Mesendoderm (in vitro differentiated cells): ENCODE data around the gene PRPF8. TPM values are rescaled to one million over a fixed set of nuclear protein-coding genes. Genes with fewer than 3 reads are reported as not detected.

Experiments
- DNase-seq: peaks from one replicate; pipeline ENCODE4 v3.0.0; 2013
- H2AK5ac ChIP-seq: 2 replicates; pipeline ENCODE4 v1.6.1; 2013; ENCODE audit warnings: low read length, inconsistent platforms
- H2BK120ac ChIP-seq: 2 replicates; pipeline ENCODE4 v1.6.1; 2013; ENCODE audit warnings: low read depth, mild to moderate bottlenecking, low read length, moderate library complexity, mixed read lengths
- H2BK15ac ChIP-seq: replicated peaks from 2 replicates; pipeline ENCODE4 v1.6.1; 2013; ENCODE audit warnings: low read depth, mild to moderate bottlenecking, moderate library complexity
- H2BK5ac ChIP-seq: 2 replicates; pipeline ENCODE4 v1.6.1; 2013; ENCODE audit warnings: low read length, inconsistent platforms
- H3K18ac ChIP-seq: 2 replicates; pipeline ENCODE4 v1.6.1; 2013; ENCODE audit warnings: mild to moderate bottlenecking, low read length, mixed read lengths
- H3K23ac ChIP-seq: one replicate; pipeline ENCODE4 v1.6.1; 2013; ENCODE audit warnings: low read length
- H3K27ac ChIP-seq: 2 replicates; pipeline ENCODE4 v1.5.1; 2013; ENCODE audit warnings: low read depth, mild to moderate bottlenecking, inconsistent platforms, low read length, moderate library complexity
- H3K27me3 ChIP-seq: 2 replicates; pipeline ENCODE4 v1.6.1; 2013; ENCODE audit warnings: low read length, control low read depth, mild to moderate bottlenecking, inconsistent platforms; ENCODE audit not compliant: insufficient read depth, poor library complexity
- H3K36me3 ChIP-seq: 2 replicates; pipeline ENCODE4 v1.6.1; 2013; ENCODE audit warnings: low read length, inconsistent platforms; ENCODE audit not compliant: control insufficient read depth, insufficient read depth
- H3K4ac ChIP-seq: one replicate; pipeline ENCODE4 v1.6.1; 2013; ENCODE audit warnings: low read depth, mild to moderate bottlenecking, low read length, moderate library complexity
- H3K4me1 ChIP-seq: 2 replicates; pipeline ENCODE4 v1.6.1; 2013; ENCODE audit warnings: low read depth, low read length, inconsistent platforms; ENCODE audit not compliant: control insufficient read depth
- H3K4me2 ChIP-seq: 2 replicates; pipeline ENCODE4 v1.6.1; 2013; ENCODE audit warnings: low read length
- H3K4me3 ChIP-seq: 2 replicates; pipeline ENCODE4 v1.5.1; 2013; ENCODE audit warnings: mild to moderate bottlenecking, low read length
- H3K56ac ChIP-seq: one replicate; pipeline ENCODE4 v1.6.1; 2013; ENCODE audit warnings: low read length
- H3K79me1 ChIP-seq: 2 replicates; pipeline ENCODE4 v1.6.1; 2013; ENCODE audit warnings: low read length, inconsistent platforms
- H3K79me2 ChIP-seq: 2 replicates; pipeline ENCODE4 v1.6.1; 2013; ENCODE audit warnings: mild to moderate bottlenecking, low read length; ENCODE audit not compliant: control insufficient read depth, insufficient read depth
- H3K9ac ChIP-seq: 2 replicates; pipeline ENCODE4 v1.6.1; 2013; ENCODE audit warnings: low read length, inconsistent platforms
- H4K5ac ChIP-seq: one replicate; pipeline ENCODE4 v1.6.1; 2013; ENCODE audit warnings: low read length
- H4K8ac ChIP-seq: one replicate; pipeline ENCODE4 v1.6.1; 2013; ENCODE audit warnings: low read depth, mild to moderate bottlenecking, control low read depth, low read length, moderate library complexity
- WGBS: extraction: QIAGEN DNeasy Blood & Tissue Kit; methylation state at CpG from one replicate; pipeline ENCODE4 v1.1.7; 2013; ENCODE audit warnings: low lambda C conversion rate, missing lambda C conversion rate; ENCODE audit not compliant: insufficient coverage; ENCODE audit errors: extremely low coverage; 5-methylcytosine and 5-hydroxymethylcytosine counted together
- small RNA-seq: library from polyadenylated mRNA; stranded (forward); fragments of <200 nt; extraction: miRNeasy Mini kit (QIAGEN cat#:217004); gene quantifications from one replicate; pipeline ENCODE3, GENCODE V24; 2013; ENCODE audit not compliant: insufficient read depth

The PRPF8 gene

DNA sequence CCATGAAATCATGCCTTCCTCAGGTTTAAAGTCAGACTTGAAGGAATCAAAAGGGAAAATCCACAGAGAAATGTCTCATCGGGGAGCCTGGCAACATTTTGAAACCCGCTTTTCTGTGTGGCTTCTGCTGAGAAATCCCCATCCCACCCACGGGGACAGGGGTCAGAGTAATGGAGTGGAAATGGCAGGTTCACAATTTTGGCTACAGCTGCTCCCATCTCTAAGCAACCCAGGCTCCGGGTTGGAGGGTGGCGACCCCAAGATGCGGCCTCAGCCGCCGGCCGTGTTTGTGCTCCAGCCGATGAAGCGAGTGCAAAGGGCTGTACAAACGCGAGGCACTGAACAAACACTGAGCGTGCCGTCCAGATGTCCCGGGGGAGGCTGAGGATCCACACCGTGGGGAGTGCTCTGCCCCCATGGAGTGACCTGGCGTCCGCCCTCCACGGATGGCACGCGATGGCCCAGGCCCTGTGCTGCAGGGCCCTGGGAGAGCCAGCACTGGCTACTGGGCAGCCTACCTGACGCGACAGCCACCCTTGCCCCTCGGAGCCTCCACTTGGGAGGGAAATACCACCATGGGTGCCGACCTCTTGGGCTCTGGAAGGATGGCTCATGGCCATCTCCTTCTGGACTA is 78.2 kb downstream of the PRPF8 start:
- Histone ChIP-seq H3K27me3 (no peaks in the 10 kb centered on the region), H4K5ac (no peak overlapping the region), H3K36me3 (no peaks in the 10 kb centered on the region), H3K56ac (peak overlapping the region; percentile 56), H3K4me1 (peaks cover 3% of the 10 kb centered on the region), H2AK5ac (no peak overlapping the region), H3K27ac (no peak overlapping the region), H2BK5ac (no peak overlapping the region), H2BK15ac (no peak overlapping the region), H3K4me2 (no peak overlapping the region), H3K4ac (no peak overlapping the region), H4K8ac (no peak overlapping the region), H3K18ac (no peak overlapping the region), H3K9ac (no peak overlapping the region), H3K79me2 (no peaks in the 10 kb centered on the region), H3K4me3 (no peak overlapping the region), H3K79me1 (no peaks in the 10 kb centered on the region), H3K23ac (no peak overlapping the region), H2BK120ac (no peak overlapping the region)
- WGBS: no CpG with 5 or more reads among the region's 26 CpGs
- DNase-seq: no peak

DNA sequence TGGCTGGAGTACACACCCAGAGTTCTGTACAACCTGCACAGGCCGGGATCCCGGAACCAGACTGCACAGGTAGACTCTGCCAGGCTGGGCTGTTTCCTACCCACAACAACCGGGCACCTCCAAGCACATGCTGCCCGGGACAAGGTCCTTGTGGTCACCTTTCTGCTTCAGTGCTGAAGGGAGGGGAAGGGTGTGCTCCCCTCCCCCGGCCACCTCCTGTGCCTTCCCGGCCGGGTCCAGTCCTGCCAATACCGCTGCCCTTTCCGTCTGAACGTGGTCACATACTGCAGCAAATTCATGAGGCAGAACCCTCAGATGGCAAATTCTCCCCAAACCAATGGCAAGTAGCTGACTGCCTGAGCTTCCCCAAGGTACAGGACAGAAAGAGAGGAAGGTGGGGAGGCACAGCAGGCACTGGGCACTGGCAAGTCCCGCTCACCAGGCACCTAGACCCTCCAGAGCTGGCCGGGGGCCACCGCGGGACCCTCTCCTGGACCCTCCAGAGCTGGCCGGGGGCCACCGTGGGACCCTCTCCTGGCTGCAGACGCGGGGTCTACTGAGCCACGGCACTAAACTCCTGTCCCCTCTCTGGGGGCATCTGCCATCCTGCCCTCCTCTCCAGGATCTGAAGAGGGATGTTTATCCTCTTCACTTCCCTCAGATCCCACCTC is 78.9 kb downstream of the PRPF8 start:
- no CpG with 5 or more reads among the region's 19 CpGs for WGBS
- H3K27me3 ChIP-seq: no peaks in the 10 kb centered on the region
- H2BK120ac ChIP-seq: no peak overlapping the region
- DNase-seq: no peak
- no peaks in the 10 kb centered on the region for H3K36me3 ChIP-seq
- no peak overlapping the region for H4K8ac ChIP-seq
- H2BK15ac ChIP-seq: no peak overlapping the region
- no peak overlapping the region for H3K27ac ChIP-seq
- H3K18ac ChIP-seq: no peak overlapping the region
- no peak overlapping the region for H2BK5ac ChIP-seq
- H3K79me2 ChIP-seq: no peaks in the 10 kb centered on the region
- no peak overlapping the region for H3K23ac ChIP-seq
- H3K4ac ChIP-seq: no peak overlapping the region
- H3K9ac ChIP-seq: no peak overlapping the region
- no peak overlapping the region for H3K4me3 ChIP-seq
- H4K5ac ChIP-seq: no peak overlapping the region
- no peaks in the 10 kb centered on the region for H3K79me1 ChIP-seq
- H2AK5ac ChIP-seq: no peak overlapping the region
- peaks cover 3% of the 10 kb centered on the region for H3K4me1 ChIP-seq
- H3K56ac ChIP-seq: no peak overlapping the region
- H3K4me2 ChIP-seq: no peak overlapping the region

DNA sequence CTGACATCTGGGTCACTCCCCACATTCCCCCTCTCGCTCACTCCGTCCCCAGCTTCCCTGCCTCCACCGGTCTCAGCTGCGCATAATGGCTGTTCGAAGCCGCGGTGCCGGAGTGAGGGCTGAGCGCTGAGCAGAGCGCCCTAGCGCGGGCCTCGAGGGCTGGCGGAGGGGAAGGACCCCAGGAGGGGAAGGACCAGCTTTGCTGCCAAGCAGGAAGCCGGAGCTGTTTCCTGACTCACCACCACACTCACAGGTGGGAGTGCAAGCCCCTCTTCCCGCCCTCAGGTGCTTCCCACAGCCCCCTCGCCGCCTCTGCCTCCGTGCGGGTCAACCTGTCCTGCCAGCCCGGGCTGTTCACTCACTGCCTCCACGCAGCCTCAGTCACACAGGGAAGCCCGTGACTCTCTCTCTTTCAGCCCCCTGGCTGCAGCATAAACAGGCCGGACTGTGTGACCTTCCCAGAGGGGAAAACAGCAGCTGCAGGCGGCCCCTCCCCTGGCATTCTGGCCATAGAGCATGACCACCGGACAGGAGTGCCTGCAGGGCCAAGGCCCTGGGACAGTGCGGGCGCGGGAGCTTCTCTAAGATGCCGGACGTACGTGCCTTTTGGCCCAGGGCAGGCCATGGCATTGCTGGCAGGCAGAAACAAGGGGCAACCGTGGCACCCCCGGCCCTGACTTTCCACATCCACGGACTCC is 79.7 kb downstream of the PRPF8 start:
- H3K18ac ChIP-seq: no peak overlapping the region
- peak overlapping the region; percentile 2 for H3K4me2 ChIP-seq
- no peak overlapping the region for H2BK5ac ChIP-seq
- H3K23ac ChIP-seq: peak overlapping the region; percentile 68
- no peaks in the 10 kb centered on the region for H3K27me3 ChIP-seq
- H3K27ac ChIP-seq: no peak overlapping the region
- DNase-seq: no peak
- H3K36me3 ChIP-seq: no peaks in the 10 kb centered on the region
- no CpG with 5 or more reads among the region's 35 CpGs for WGBS
- no peak overlapping the region for H3K4me3 ChIP-seq
- no peak overlapping the region for H2BK15ac ChIP-seq
- H3K79me1 ChIP-seq: no peaks in the 10 kb centered on the region
- H3K79me2 ChIP-seq: no peaks in the 10 kb centered on the region
- H2AK5ac ChIP-seq: no peak overlapping the region
- no peak overlapping the region for H4K5ac ChIP-seq
- no peak overlapping the region for H3K4ac ChIP-seq
- peaks cover 3% of the 10 kb centered on the region for H3K4me1 ChIP-seq
- H3K9ac ChIP-seq: peak overlapping the region; percentile 44
- H3K56ac ChIP-seq: peak overlapping the region; percentile 8
- H2BK120ac ChIP-seq: no peak overlapping the region
- H4K8ac ChIP-seq: no peak overlapping the region

- H2AK5ac ChIP-seq: no peak overlapping the region
- no peaks in the 10 kb centered on the region for H3K79me2 ChIP-seq
- WGBS: no CpG with 5 or more reads among the region's 14 CpGs
- no peak overlapping the region for H4K8ac ChIP-seq
- H3K4ac ChIP-seq: no peak overlapping the region
- H2BK5ac ChIP-seq: no peak overlapping the region
- H3K4me2 ChIP-seq: no peak overlapping the region
- no peaks in the 10 kb centered on the region for H3K27me3 ChIP-seq
- no peak overlapping the region for H3K18ac ChIP-seq
- H3K36me3 ChIP-seq: no peaks in the 10 kb centered on the region
- no peak overlapping the region for H3K23ac ChIP-seq
- no peak overlapping the region for H3K9ac ChIP-seq
- no peak for DNase-seq
- H2BK15ac ChIP-seq: no peak overlapping the region
- no peaks in the 10 kb centered on the region for H3K79me1 ChIP-seq
- H3K4me3 ChIP-seq: no peak overlapping the region
- H3K56ac ChIP-seq: no peak overlapping the region
- no peak overlapping the region for H4K5ac ChIP-seq
- no peak overlapping the region for H2BK120ac ChIP-seq
- H3K4me1 ChIP-seq: peaks cover 3% of the 10 kb centered on the region
- H3K27ac ChIP-seq: no peak overlapping the region
Observed at GRCh38 chr17:1601571-1601970, 83.1 kb downstream of the PRPF8 start.

Small RNAs within 50 kb of the gene (small RNA-seq; reads per million reads assigned to genes)
- not detected for gene RN7SL105P
